HG03457 (cell line): ENCODE data around the gene BATF2.
"Not testable (repeated sequence)": the region's sequence is repeated elsewhere in the genome, so short reads cannot be mapped to it uniquely, and the experiment has no call there.

Experiments
- ATAC-seq: cut with Tn5 transposase; IDR thresholded peaks from one replicate; pipeline ENCODE4 v1.9.1; 2021; ENCODE audit warnings: moderate number of reproducible peaks; ENCODE audit not compliant: unreplicated experiment

The BATF2 gene

DNA sequence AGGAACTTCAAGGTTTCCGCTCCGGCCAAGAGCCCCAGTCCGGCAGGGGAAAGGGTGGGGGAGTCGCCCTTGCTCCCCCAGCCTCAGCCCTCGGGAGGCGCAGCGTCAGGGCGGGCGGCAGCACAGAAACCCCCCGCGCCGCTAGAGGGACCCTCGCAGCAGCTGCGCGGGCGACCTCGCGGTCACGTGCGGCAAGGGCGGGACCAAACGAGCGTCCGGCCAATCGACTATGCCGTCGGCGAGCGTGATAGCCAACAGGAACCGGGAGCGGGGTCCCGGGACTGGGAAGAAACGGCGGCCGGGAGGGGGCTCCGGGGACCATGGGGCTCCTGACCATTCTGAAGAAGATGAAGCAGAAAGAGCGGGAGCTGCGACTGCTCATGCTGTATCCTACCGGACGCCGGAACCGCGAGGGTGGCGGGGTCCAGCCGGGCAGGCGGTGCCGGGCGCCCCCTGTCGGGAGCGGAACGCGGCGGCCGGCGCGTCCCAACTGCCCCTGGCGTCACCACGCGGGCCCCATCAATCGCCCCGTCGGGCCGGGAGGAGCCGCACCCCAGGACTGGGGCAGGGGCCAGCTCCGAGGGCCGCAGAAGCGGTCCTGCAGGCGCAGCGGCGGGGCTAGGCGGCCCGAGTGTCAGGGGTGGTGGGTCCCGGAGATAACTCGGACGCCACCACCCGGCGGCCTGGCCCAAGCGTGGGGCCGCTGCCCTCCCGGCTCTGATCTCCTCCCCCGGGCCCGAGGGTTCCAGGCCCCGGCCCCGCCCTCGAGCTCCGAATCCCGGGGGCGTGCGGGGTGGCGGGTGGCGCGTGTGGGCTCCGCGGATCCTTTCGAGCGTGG lies 17.3 kb upstream of the BATF2 start, which contains the start of gene ARL2:
Gene ARL2, plus strand, starts transcription at position 273 of the 838 bp plus-strand sequence. Its CDS starts 48 bp downstream, at position 321.
- ATAC-seq = peak; percentile 61

- peak; percentile 53 for ATAC-seq
Observed at GRCh38 chr11:65013130-65013887, 16.5 kb upstream of the BATF2 start.

DNA sequence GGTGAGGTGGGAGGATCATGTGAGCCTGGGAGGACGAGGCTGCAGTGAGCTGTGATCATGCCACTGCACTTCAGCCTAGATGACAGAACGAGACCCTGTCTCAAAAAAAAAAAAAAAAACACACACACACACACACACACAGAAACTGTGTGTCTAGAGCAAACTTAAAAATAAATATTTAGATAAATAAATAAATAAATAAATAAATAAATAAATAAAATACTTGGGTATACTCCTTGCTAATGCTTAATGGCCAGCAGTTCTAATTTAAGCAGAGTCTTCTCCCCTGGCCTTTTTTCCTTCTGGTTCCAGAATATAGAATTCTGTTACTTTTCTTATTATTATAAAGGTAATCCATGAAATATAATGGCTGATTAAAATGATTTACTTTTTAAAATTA lies 12.1 kb upstream of the BATF2 start:
- ATAC-seq = no peak

GRCh38 chr11:65008016-65008415 lies 11.2 kb upstream of the BATF2 start:
- ATAC-seq = no peak

DNA sequence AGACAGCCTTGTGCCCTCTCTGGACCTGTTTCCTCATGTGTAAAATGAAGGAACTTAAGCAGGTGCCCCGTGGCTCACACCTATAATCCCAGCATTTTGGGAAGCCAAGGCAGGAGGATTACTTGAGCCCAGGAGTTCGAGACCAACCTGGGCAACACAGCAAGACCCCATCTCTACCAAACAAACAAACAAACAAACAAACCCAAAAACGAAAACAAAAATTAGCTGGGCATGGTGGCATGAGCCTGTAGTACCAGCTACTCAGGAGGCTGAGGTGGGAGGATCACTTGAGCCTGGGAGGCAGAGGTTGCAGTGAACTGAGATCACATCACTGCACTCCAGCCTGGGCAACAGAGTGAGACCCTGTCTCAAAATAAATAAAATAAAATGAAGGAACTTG lies 7.2 kb upstream of the BATF2 start:
- ATAC-seq = not testable (repeated sequence)

DNA sequence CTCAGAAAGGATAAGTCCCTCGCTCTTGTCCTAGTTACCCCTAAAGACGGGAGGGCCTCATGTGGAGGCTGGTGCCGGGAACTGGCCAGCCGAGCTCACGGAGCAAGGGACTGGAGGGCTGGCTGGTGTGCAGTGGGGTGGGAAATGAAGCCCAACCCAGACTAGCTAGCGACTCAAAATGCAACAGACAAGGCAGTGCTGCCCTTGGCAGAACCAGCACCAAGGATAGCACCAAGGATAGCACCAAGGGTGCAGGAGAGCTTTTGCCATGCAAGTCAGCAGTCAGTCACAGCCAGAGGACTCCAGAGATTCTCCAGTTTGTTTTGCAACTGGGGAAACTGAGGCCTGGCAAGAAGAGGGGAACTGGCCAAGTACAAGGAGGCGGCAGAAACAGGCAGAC lies 6.5 kb upstream of the BATF2 start:
- no peak for ATAC-seq

GRCh38 chr11:65002706-65003105 lies 5.9 kb upstream of the BATF2 start:
- ATAC-seq = no peak

DNA sequence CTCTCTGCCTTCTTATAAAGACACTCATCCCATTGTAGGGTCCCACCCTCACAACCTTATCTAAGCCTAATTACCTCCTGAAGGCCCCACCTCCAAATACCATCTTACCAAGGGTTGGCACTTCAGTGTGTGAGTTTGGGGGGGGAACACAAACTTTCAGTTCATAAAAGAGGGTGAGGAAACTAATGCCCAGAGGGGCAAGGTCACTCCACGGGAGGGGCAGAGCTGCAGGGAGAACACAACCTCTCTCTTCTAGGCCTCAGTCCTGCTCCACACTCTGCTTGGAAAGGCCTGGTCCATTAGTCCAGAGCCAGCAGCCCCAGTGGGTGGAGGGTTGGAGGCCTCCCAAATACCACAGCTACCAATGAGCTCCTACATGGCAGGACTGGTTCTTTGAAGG lies 2.7 kb upstream of the BATF2 start:
- ATAC-seq = no peak

- no peak for ATAC-seq
Observed at GRCh38 chr11:64998690-64999431, 2.1 kb upstream of the BATF2 start.

GRCh38 chr11:64998141-64998540 lies 1.4 kb upstream of the BATF2 start:
- no peak for ATAC-seq

DNA sequence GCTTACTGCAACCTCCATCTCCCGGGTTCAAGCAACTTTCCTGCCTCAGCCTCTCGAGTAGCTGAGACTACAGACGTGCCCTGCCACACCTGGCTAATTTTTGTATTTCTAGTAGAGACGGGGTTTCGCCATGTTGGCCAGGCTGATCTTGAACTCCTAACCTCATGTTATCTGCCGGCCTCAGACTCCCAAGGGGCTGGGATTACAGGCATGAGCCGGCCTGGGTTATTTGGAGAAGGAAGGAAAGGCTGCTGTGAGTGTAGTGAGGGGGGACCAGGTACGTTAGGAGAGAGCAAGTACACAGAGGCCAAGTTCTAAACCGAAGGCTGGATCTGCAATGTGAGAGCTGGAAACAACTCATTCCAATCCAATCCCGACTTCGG lies 453 bp downstream of the BATF2 start:
- ATAC-seq = no peak

DNA sequence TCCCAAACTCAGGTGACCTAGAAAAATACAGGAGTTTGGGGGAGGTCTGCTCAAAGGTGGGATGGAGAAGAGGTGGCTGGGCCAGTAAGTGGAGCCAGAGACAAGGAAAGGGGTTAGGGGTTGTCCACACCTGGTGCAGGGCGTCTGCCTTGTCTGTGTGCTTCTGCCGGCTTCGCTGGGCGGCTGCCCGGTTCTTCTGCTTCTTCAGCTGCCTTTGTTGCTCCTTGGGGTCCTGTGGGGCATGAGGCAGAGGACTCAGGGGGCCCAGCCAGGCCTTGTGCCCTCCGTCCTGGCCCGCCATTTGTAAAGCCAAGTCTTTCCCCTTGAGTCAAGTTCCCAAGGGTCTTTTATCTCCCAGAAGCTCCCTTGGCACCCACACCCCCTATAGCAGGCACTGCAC lies 2.5 kb downstream of the BATF2 start:
- no peak for ATAC-seq

- no peak for ATAC-seq
Observed at GRCh38 chr11:64990222-64990923, 6.4 kb downstream of the BATF2 start.

DNA sequence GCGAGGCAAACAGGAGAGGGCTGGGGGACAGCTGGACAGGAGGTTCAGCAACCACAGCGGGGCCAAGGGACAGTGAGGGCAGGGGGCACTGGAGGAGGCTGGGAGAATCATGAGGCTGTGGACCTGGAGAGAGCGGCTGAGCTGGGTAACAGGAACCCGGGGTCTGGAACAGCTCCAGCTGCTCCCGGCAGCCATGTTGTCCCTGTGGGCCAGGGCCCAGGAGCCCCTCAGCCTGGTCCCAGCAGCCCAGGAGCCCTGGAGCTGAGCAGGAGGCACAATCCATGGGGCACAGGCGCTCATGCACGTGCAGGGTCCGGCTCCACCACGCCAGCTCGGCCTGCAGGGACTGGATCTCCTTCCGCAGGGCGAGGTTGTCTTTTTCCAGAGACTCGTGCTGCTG lies 7.4 kb downstream of the BATF2 start:
- ATAC-seq = no peak

- ATAC-seq = no peak
Observed at GRCh38 chr11:64987998-64988854, 8.5 kb downstream of the BATF2 start.

DNA sequence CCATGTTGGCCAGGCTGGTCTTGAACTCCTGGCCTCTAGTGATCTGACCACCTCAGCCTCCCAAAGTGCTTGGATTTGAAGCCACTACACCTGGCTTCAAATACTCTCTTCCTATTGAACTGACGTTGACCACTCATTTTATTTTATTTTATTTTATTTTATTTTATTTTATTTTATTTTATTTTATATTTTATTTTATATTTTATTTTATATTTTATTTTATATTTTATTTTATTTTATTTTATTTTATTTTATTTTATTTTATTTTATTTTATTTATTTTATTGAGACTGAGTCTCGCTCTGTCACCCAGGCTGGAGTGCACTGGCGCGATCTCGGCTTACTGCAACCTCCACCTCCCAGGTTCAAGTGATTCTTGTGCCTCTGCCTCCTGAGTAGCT lies 13.4 kb downstream of the BATF2 start:
- not testable (repeated sequence) for ATAC-seq

DNA sequence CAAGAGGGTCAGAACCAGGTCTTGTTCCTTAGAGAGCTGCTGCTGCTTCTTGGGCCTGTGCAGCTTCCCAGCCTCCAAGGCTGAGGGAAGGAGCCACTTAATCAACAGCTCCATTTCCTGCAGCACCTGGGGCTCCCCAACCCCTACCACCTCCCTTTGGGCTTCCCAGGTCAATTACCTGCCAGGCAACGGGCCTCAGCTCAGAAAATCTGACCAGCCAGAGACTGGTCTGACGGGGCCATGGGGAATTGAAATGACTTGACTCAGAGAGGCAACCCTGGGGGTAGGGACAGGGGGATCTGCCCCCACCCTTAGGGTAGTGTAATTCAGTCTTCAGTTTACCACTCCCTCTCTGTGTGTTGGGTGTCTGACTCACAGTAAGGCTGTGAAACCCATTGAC lies 20.1 kb downstream of the BATF2 start:
- no peak for ATAC-seq

GRCh38 chr11:64974124-64974523 lies 22.6 kb downstream of the BATF2 start:
- ATAC-seq = no peak

DNA sequence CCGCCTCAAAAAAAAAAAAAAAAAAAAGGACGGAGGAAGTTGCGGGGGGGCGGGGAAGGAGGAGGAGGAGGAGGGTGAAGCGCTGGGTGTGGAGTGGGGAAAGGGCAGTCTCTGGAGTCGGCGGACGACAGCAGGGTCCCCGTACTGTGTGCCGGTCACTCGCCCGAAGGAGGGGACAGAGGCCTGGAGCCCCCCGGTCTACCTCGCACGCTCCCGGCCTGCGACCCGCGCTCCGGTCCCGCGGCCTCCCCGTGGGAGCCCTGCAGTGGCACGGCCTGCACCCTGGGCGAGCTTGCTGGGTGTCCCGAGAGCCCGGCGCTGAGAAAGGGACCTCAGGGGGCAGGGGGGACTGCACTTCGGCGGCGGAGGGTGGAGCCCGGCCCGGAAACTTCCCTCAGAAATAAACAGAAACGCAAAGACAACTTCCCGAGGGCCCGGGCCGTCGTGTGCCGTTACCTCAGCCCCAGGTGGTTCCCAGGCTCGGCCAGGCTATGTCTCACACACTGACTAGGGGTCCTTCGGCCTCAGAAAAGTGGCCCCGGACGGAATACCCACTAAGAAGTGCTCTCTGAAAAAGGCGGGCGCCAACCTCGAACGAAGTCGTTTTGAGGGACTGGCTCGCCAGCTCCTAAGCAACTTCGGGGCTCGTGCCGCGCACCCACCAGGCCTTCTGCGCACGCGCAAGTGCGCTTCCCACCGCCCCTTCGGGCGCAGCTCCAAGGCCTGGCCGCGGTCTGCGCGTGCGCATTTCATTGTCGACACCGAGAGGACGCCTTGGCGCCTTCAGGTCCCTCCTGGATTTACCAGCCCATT lies 25.1 kb downstream of the BATF2 start, which contains the start of gene MAJIN:
Gene MAJIN, minus strand, starts transcription at position 688 of the 813 bp plus-strand sequence. CDS start 12,703 bp downstream, outside the sequence.
- no peak for ATAC-seq
